CD14-positive monocyte (primary cell): ENCODE data around the gene INTS14. TPM values are rescaled to one million over a fixed set of nuclear protein-coding genes. Genes with fewer than 3 reads are reported as not detected.

Experiments
- DNase-seq, 3 donors: peaks; one replicate each; pipeline ENCODE4 v3.0.0-alpha.2; 2011 to 2022
- H2AFZ ChIP-seq: 2 replicates; pipeline ENCODE4 v1.6.0; 2012; ENCODE audit warnings: mild to moderate bottlenecking, low read depth, low read length, inconsistent platforms; ENCODE audit not compliant: insufficient read depth, poor library complexity, severe bottlenecking
- H3K27ac ChIP-seq, 2 donors: 1 replicate in 1 of 2; 2 replicates in 1 of 2; pipeline ENCODE4 v1.5.1; 2012 to 2013; ENCODE audit warnings: low read length in 2 of 2, control low read depth in 1 of 2, inconsistent platforms in 1 of 2, low read depth in 1 of 2, mild to moderate bottlenecking in 1 of 2
- H3K27me3 ChIP-seq, 2 donors: one replicate each; pipeline versions ENCODE4 v1.6.0 to v1.6.1; 2011 to 2013; ENCODE audit warnings: low read length in 2 of 2; ENCODE audit not compliant: control insufficient read depth in 2 of 2, insufficient read depth in 2 of 2
- H3K36me3 ChIP-seq, 2 donors: replicated peaks in 1 of 2; 1 replicate in 1 of 2; 2 replicates in 1 of 2; pipeline versions ENCODE4 v1.5.1 to v1.6.1; 2012 to 2013; ENCODE audit warnings: low read length in 2 of 2, control low read depth in 1 of 2, inconsistent platforms in 1 of 2, mild to moderate bottlenecking in 1 of 2; ENCODE audit not compliant: insufficient read depth in 2 of 2, control insufficient read depth in 1 of 2
- H3K4me1 ChIP-seq, 2 donors: 1 replicate in 1 of 2; 2 replicates in 1 of 2; pipeline versions ENCODE4 v1.5.1 to v1.6.1; 2012 to 2013; ENCODE audit warnings: low read length in 2 of 2, control low read depth in 1 of 2, inconsistent platforms in 1 of 2, mild to moderate bottlenecking in 1 of 2, moderate library complexity in 1 of 2; ENCODE audit not compliant: insufficient read depth in 2 of 2, control insufficient read depth in 1 of 2
- H3K4me2 ChIP-seq: replicated peaks from 2 replicates; pipeline ENCODE3; 2012; ENCODE audit warnings: low read length, moderate library complexity, mild to moderate bottlenecking; ENCODE audit not compliant: poor library complexity, severe bottlenecking; ENCODE audit errors: extremely low read depth
- H3K4me3 ChIP-seq, 3 experiments: fragments of 200-600 bp in 1 of 3; sonication (generic) in 1 of 3; replicated peaks in 1 of 3; 1 replicate in 2 of 3; 2 replicates in 1 of 3; pipeline ENCODE4 v1.5.1; 2011 to 2013; ENCODE audit warnings: low read length in 3 of 3, mild to moderate bottlenecking in 3 of 3, control low read depth in 2 of 3, low read depth in 2 of 3, inconsistent platforms in 1 of 3, moderate library complexity in 1 of 3
- H3K79me2 ChIP-seq: 2 replicates; pipeline ENCODE4 v1.6.0; 2012; ENCODE audit warnings: mild to moderate bottlenecking, control low read depth, inconsistent platforms, low read length, moderate library complexity; ENCODE audit not compliant: insufficient read depth
- H3K9ac ChIP-seq: 2 replicates; pipeline ENCODE4 v1.6.0; 2017; ENCODE audit warnings: low read length, mild to moderate bottlenecking; ENCODE audit not compliant: insufficient read depth, poor library complexity, severe bottlenecking
- H3K9me3 ChIP-seq, 2 donors: replicated peaks in 1 of 2; 1 replicate in 1 of 2; 2 replicates in 1 of 2; pipeline versions ENCODE4 v1.5.1 to v1.6.1; 2012 to 2013; ENCODE audit warnings: low read length in 2 of 2, control low read depth in 1 of 2; ENCODE audit not compliant: control insufficient read depth in 1 of 2, insufficient read depth in 1 of 2
- H4K20me1 ChIP-seq: 2 replicates; pipeline ENCODE4 v1.6.0; 2012; ENCODE audit warnings: mild to moderate bottlenecking, low read length, control low read depth, moderate library complexity; ENCODE audit not compliant: insufficient read depth
- H3K27ac Mint-ChIP-seq, 7 donors: one replicate each; pipeline ENCODE4 v1.8.0; 2020; ENCODE audit warnings: mild to moderate bottlenecking in 7 of 7, mixed read lengths in 7 of 7, moderate library complexity in 6 of 7, inconsistent platforms in 2 of 7
- H3K27me3 Mint-ChIP-seq, 3 donors: one replicate each; pipeline ENCODE4 v1.8.0; 2021 to 2022; ENCODE audit warnings: low read depth in 3 of 3, mild to moderate bottlenecking in 3 of 3, mixed read lengths in 3 of 3, moderate library complexity in 3 of 3, inconsistent platforms in 1 of 3
- H3K36me3 Mint-ChIP-seq, 2 donors: one replicate each; pipeline ENCODE4 v1.8.0; 2020; ENCODE audit warnings: mixed read lengths in 2 of 2, inconsistent platforms in 1 of 2, mild to moderate bottlenecking in 1 of 2
- H3K4me1 Mint-ChIP-seq: one replicate; pipeline ENCODE4 v1.8.0; 2020; ENCODE audit warnings: mild to moderate bottlenecking, mixed read lengths
- H3K4me3 Mint-ChIP-seq, 2 donors: one replicate each; pipeline ENCODE4 v1.8.0; 2020; ENCODE audit warnings: mild to moderate bottlenecking in 2 of 2, mixed read lengths in 2 of 2, moderate library complexity in 1 of 2
- H3K9me3 Mint-ChIP-seq, 7 donors: one replicate each; pipeline ENCODE4 v1.8.0; 2020 to 2022; ENCODE audit warnings: mixed read lengths in 7 of 7, mild to moderate bottlenecking in 6 of 7, moderate library complexity in 6 of 7, inconsistent platforms in 2 of 7
- CTCF ChIP-seq: fragments of 200-600 bp; IDR thresholded peaks from one replicate; pipeline ENCODE4 v1.8.0; 2022; ENCODE audit warnings: antibody characterized with exemption, mild to moderate bottlenecking
- WGBS: methylation state at CpG from one replicate; pipeline ENCODE4 v1.1.5; 2013; ENCODE audit warnings: missing lambda C conversion rate; ENCODE audit not compliant: insufficient coverage; 5-methylcytosine and 5-hydroxymethylcytosine counted together
- intact Hi-C, 2 donors: fragments of 100-400 bp; cut with micrococcal nuclease; formaldehyde crosslinking; loops; one replicate each; pipeline versions ENCODE4 v1.15.0 to v1.15.1; 2023
- polyA plus RNA-seq, 3 donors: library from polyadenylated mRNA; depleted of rRNA in 1 of 3; unstranded in 2 of 3; stranded (reverse) in 1 of 3; fragments of 300-500 nt in 2 of 3; fragments of >200 nt in 1 of 3; fragmentation: Illumina TruSeq in 2 of 3; gene quantifications; 1 replicate in 2 of 3; 2 replicates in 1 of 3; pipeline ENCODE4 v1.2.3, GENCODE V29; 2012 to 2021

Gene INTS14
- polyA plus RNA-seq, 3 donors = 10.1 to 20.3 (median 12.0) TPM

DNA sequence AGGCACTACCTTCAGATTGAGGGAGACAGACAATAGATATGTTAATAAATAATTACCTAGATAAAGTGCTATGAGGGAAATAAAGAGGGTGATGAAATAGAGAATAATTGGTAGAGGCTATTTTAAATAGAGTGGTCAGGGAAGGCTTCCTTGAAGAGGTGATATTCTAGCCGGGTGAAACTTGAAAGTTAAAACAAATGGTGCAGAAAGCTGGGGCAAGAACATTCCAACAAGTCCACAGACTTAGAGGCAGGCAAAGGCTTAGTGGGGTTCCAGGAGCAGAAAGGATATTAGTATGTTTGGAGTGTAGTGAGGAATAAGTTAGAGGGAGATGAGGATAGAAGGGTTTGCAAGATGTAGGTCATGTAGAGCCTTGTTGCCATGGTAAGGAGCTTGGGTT is 70.6 kb downstream of the INTS14 start:
- H3K4me1 Mint-ChIP-seq = no peaks in the 10 kb centered on the region
- WGBS = 89% methylated on average over 1 of the region's 1 CpG
- Histone ChIP-seq H3K79me2 (peaks cover 43% of the 10 kb centered on the region), H3K27ac (no peak overlapping the region), H3K4me1 (no peaks in the 10 kb centered on the region), H2AFZ (no peak overlapping the region), H3K36me3 (no peaks in the 10 kb centered on the region), H3K4me2 (no peak overlapping the region), H3K27me3 (no peaks in the 10 kb centered on the region), H3K4me3 (no peak overlapping the region), H4K20me1 (no peaks in the 10 kb centered on the region), H3K9ac (no peak overlapping the region), H3K9me3 (no peaks in the 10 kb centered on the region)
- no peaks in the 10 kb centered on the region for H3K9me3 Mint-ChIP-seq
- H3K4me3 Mint-ChIP-seq = no peak overlapping the region
- H3K27ac Mint-ChIP-seq = no peak overlapping the region
- H3K27me3 Mint-ChIP-seq = peaks cover 0 to 3% (median 2%) of the 10 kb centered on the region in 3 donors
- TF ChIP-seq CTCF = no peak
- H3K36me3 Mint-ChIP-seq = no peaks in the 10 kb centered on the region
- no peak for DNase-seq
- intact Hi-C loops = no loop called here

GRCh38 chr15:65535192-65535591 is 75.7 kb downstream of the INTS14 start:
- Mint-ChIP-seq H3K27ac (no peak overlapping the region), H3K4me3 (no peak overlapping the region), H3K27me3 (no peaks in the 10 kb centered on the region), H3K9me3 (no peaks in the 10 kb centered on the region), H3K4me1 (peaks cover 2% of the 10 kb centered on the region), H3K36me3 (peaks cover 0 to 2% of the 10 kb centered on the region in 2 donors)
- no peak overlapping the region for H2AFZ ChIP-seq
- H4K20me1 ChIP-seq = no peaks in the 10 kb centered on the region
- no CpG with 5 or more reads among the region's 4 CpGs for WGBS
- intact Hi-C loops = no loop called here
- H3K9ac ChIP-seq = no peak overlapping the region
- no peaks in the 10 kb centered on the region for H3K27me3 ChIP-seq
- H3K27ac ChIP-seq = no peak overlapping the region
- no peak for TF ChIP-seq CTCF
- no peak for DNase-seq
- no peak overlapping the region for H3K4me2 ChIP-seq
- peaks cover 68% of the 10 kb centered on the region for H3K79me2 ChIP-seq
- no peaks in the 10 kb centered on the region for H3K36me3 ChIP-seq
- H3K9me3 ChIP-seq = no peaks in the 10 kb centered on the region
- H3K4me1 ChIP-seq = peaks cover 4 to 10% of the 10 kb centered on the region in 2 donors
- H3K4me3 ChIP-seq = no peak overlapping the region
